ENCODE measurements around the gene RAB31. TPM values are rescaled to one million over a fixed set of nuclear protein-coding genes. Genes with fewer than 3 reads are reported as not detected.

RAB31 gene
- total RNA-seq, 1 experiment from 2014 or later: 9.5 TPM

DNA sequence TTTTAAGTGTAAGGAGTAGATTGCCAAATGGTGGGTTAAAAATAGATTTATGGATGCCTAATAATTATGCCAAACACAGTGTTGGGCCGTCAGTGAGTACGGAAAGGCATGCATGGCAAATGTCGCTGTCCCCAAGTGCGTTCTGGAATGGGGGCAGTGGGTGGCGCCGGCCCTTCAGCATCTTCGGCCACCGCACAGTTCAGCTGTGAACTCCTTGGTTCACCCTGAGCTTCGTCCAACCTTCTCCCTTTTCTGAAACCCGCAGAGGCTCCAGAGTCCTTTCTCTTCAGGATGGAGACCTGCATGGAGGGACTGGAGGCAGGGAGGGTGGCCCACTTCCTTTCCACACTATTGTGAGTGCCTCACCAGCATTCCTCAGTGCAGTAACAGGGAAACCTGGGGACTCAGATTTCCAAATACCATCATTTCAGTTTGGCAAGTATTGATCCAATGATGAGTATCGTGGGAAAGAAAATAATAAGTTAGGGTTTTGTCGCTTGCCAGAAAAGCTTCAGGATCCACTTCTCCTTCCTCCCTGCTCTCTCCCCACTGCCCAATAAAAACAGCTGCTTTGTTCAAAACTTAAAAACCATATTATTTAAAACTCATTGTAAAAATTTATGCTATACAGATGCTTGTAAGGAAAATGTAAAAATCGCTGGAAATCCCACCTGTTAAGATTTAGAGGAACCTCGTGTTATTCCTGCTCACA, 103.0 kb downstream of the RAB31 start:
- TF ChIP-seq, protein P1, sequence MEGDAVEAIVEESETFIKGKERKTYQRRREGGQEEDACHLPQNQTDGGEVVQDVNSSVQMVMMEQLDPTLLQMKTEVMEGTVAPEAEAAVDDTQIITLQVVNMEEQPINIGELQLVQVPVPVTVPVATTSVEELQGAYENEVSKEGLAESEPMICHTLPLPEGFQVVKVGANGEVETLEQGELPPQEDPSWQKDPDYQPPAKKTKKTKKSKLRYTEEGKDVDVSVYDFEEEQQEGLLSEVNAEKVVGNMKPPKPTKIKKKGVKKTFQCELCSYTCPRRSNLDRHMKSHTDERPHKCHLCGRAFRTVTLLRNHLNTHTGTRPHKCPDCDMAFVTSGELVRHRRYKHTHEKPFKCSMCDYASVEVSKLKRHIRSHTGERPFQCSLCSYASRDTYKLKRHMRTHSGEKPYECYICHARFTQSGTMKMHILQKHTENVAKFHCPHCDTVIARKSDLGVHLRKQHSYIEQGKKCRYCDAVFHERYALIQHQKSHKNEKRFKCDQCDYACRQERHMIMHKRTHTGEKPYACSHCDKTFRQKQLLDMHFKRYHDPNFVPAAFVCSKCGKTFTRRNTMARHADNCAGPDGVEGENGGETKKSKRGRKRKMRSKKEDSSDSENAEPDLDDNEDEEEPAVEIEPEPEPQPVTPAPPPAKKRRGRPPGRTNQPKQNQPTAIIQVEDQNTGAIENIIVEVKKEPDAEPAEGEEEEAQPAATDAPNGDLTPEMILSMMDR (IDR thresholded peaks at IDR 0.05; ENCODE audit: insufficient read depth in 1 of 2, low read depth in 1 of 2, low read length in 1 of 2, severe bottlenecking in 1 of 2, unreplicated experiment in 1 of 2): peak in 1 of 2 experiments; percentile 34
- Mint-ChIP-seq H3K4me1 (ENCODE audit: low read depth, unreplicated experiment) (peaks cover 10% of the 10 kb centered on the region), H3K9me3 (ENCODE audit: unreplicated experiment) (no peaks in the 10 kb centered on the region), H3K4me3 (ENCODE audit: unreplicated experiment) (no peak overlapping the region), H3K27ac (ENCODE audit: unreplicated experiment) (no peak overlapping the region), H3K36me3 (ENCODE audit: insufficient read depth, unreplicated experiment) (peaks cover 8% of the 10 kb centered on the region), H3K27me3 (ENCODE audit: insufficient read depth, unreplicated experiment) (no peaks in the 10 kb centered on the region)
- no TSS peak for BruUV-seq (replicated peaks)
- ChIA-PET CTCF (no interaction called here), POLR2A (no interaction called here)
- H3K9me3 ChIP-seq: no peaks in the 10 kb centered on the region
- H3K4me1 ChIP-seq: peaks cover 45% of the 10 kb centered on the region
- H3K4me3 ChIP-seq (ENCODE audit: low read depth, low read length): no peak overlapping the region
- DNase-seq: peak; percentile 35 to 42
- intact Hi-C loops (cut with micrococcal nuclease; ENCODE audit: unreplicated experiment): loop anchor here (5.0 kb wide), 2 partner anchors 141 to 156 kb away; no protein-coding TSS in a partner anchor
- H3K27me3 ChIP-seq (replicated peaks; ENCODE audit: control insufficient read depth, insufficient read depth, low read length): no peaks in the 10 kb centered on the region
- no peaks in the 10 kb centered on the region for H3K36me3 ChIP-seq (ENCODE audit: control insufficient read depth, insufficient read depth, low read length)

DNA sequence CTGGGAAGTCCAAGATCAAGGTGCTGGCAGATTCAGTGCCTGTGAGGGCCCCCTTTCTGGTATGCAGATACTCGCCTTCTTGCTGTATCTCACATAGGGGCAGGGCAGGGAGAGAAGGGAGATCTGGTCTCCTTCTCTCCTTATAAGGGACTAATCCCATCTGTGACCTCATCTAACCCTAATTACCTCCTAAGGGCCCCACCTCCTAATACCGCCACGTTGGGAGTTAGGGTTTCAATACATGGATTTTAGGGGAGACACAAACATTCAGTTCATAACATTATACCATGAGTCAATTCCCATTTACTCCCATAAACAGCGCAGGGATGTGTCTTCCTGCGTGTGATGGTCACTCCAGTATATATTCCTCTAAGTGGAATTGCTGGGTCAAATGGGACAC, 103.9 kb downstream of the RAB31 start:
- ChIA-PET POLR2A (no interaction called here), CTCF (no interaction called here)
- Mint-ChIP-seq H3K4me3 (ENCODE audit: unreplicated experiment) (no peak overlapping the region), H3K27me3 (ENCODE audit: insufficient read depth, unreplicated experiment) (no peaks in the 10 kb centered on the region), H3K4me1 (ENCODE audit: low read depth, unreplicated experiment) (peaks cover 2% of the 10 kb centered on the region), H3K36me3 (ENCODE audit: insufficient read depth, unreplicated experiment) (peaks cover 8% of the 10 kb centered on the region), H3K9me3 (ENCODE audit: unreplicated experiment) (no peaks in the 10 kb centered on the region), H3K27ac (ENCODE audit: unreplicated experiment) (no peak overlapping the region)
- intact Hi-C loops (cut with micrococcal nuclease; ENCODE audit: unreplicated experiment): loop anchor here (5.0 kb wide), 2 partner anchors 140 to 155 kb away; no protein-coding TSS in a partner anchor
- Histone ChIP-seq H3K4me1 (peaks cover 37% of the 10 kb centered on the region), H3K27me3 (replicated peaks; ENCODE audit: control insufficient read depth, insufficient read depth, low read length) (no peaks in the 10 kb centered on the region), H3K9me3 (no peaks in the 10 kb centered on the region), H3K36me3 (ENCODE audit: control insufficient read depth, insufficient read depth, low read length) (no peaks in the 10 kb centered on the region), H3K4me3 (ENCODE audit: low read depth, low read length) (no peak overlapping the region)
- TF ChIP-seq, protein P1 (IDR thresholded peaks at IDR 0.05; ENCODE audit: insufficient read depth in 1 of 2, low read depth in 1 of 2, low read length in 1 of 2, severe bottlenecking in 1 of 2, unreplicated experiment in 1 of 2): no peak
- DNase-seq: no peak
- BruUV-seq (replicated peaks): no TSS peak

DNA sequence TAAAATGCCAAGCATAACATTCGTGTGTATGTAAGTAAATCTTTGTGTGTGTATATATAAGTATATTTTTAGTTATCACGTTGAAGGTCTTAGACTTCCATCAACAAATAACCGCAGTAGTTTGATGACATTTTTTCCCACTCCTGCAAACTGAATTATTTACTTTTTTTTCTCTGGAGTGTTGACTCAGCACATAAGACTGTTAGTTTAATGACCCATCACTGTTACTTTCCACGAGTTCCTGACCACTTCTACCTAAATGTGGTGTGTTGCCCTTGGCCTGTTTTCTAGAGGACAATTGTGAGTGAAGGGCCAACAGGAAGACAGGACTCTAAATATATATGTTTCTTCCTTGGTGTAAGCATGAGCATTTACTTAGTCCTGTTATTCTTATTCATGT, 106.3 kb downstream of the RAB31 start:
- H3K27me3 Mint-ChIP-seq (ENCODE audit: insufficient read depth, unreplicated experiment): no peaks in the 10 kb centered on the region
- no peaks in the 10 kb centered on the region for H3K4me1 Mint-ChIP-seq (ENCODE audit: low read depth, unreplicated experiment)
- no peaks in the 10 kb centered on the region for H3K36me3 Mint-ChIP-seq (ENCODE audit: insufficient read depth, unreplicated experiment)
- H3K4me1 ChIP-seq: peaks cover 13% of the 10 kb centered on the region
- no peaks in the 10 kb centered on the region for H3K9me3 ChIP-seq
- H3K27ac Mint-ChIP-seq (ENCODE audit: unreplicated experiment): no peak overlapping the region
- no peak overlapping the region for H3K4me3 ChIP-seq (ENCODE audit: low read depth, low read length)
- no peaks in the 10 kb centered on the region for H3K36me3 ChIP-seq (ENCODE audit: control insufficient read depth, insufficient read depth, low read length)
- H3K4me3 Mint-ChIP-seq (ENCODE audit: unreplicated experiment): no peak overlapping the region
- ChIA-PET POLR2A (no interaction called here), CTCF (no interaction called here)
- peaks cover 16% of the 10 kb centered on the region for H3K9me3 Mint-ChIP-seq (ENCODE audit: unreplicated experiment)
- intact Hi-C loops (cut with micrococcal nuclease; ENCODE audit: unreplicated experiment): loop anchor here (5.0 kb wide), 2 partner anchors 138 to 153 kb away; no protein-coding TSS in a partner anchor
- H3K27me3 ChIP-seq (replicated peaks; ENCODE audit: control insufficient read depth, insufficient read depth, low read length): no peaks in the 10 kb centered on the region
- DNase-seq: no peak
- TF ChIP-seq, protein P1 (IDR thresholded peaks at IDR 0.05; ENCODE audit: insufficient read depth in 1 of 2, low read depth in 1 of 2, low read length in 1 of 2, severe bottlenecking in 1 of 2, unreplicated experiment in 1 of 2): no peak
- BruUV-seq (replicated peaks): no TSS peak
